HG03469 (cell line): ENCODE measurements around the gene GALNT9.
"Not testable (repeated sequence)": the region's sequence is repeated elsewhere in the genome, so short reads cannot be mapped to it uniquely, and the experiment has no call there.

Experiments used
- ATAC-seq: cut with Tn5 transposase; IDR thresholded peaks from one replicate; pipeline ENCODE4 v1.9.1; 2021; ENCODE audit warnings: mild to moderate bottlenecking, moderate library complexity, moderate number of reproducible peaks; ENCODE audit not compliant: unreplicated experiment

The GALNT9 gene

DNA sequence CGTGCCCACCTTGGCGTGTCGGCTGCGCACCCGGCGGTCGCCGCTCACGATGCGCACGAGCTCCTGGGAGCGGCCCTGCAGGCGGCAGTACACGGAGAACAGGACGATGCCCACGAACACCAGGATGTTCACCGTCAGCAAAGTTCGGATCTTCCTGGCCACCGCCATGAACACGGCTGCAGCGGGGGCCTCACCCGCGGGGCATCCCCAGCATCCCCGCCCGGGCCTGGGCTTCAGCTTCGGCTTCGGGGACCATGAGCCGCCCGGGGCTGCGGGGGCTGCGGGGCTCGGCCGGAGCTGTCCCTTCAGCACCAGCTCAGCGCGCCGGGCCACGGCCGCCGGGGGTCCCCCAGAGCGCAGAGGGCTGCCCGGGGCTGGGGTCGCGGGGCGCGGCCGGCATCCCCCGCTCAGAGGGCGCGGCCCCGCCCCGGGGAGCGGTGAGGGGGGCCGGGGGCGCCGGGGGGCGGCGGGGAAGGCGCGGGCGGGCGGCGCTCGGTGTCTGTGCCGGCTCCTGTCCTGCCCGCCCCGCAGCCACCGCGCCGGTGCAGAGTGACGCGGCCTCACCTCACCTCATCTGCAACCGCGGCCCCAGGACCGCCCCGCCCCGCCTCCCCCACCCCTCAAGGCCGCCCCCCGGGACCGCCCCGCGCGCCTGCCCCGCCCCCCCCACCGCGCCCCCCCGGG, at the start of gene GALNT9:
Gene GALNT9, minus strand, starts transcription at position 554 of the 684 bp plus-strand sequence. Its CDS starts 386 bp downstream, at position 168.
- ATAC-seq: no peak

DNA sequence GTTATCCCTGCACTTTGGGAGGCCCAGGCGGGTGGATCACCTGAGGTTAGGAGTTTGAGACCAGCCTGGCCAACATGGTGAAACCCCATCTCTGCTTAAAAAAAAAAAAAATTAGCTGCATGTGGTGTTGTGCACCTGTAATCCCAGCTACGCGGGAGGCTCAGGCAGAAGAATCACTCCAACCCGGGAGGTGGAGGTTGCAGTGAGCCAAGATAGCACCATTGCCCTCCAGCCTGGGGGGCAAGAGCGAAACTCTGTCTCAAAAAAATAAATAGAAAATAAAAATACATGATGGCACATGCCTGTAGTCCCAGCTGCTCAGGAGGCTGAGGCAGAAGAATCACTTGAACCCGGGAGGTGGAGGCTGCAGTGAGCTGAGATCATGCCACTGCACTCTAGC, 49.7 kb upstream of the GALNT9 start:
- not testable (repeated sequence) for ATAC-seq

DNA sequence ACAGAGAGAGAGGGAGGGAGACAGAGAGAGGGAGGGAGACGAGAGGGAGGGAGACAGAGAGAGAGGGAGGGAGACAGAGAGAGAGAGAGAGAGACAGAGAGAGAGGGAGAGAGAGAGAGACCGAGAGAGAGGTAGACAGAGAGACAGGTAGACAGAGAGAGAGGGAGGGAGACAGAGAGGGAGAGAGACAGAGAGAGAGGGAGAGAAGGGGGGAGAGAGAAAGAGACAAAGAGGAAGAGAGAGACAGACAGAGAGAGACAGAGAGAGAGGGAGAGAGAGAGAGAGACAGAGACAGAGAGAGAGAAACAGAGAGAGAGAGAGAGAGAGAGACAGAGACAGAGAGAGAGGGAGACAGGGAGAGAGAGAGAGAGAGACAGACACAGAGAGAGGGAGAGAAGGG, 47.8 kb upstream of the GALNT9 start:
- ATAC-seq: no peak

DNA sequence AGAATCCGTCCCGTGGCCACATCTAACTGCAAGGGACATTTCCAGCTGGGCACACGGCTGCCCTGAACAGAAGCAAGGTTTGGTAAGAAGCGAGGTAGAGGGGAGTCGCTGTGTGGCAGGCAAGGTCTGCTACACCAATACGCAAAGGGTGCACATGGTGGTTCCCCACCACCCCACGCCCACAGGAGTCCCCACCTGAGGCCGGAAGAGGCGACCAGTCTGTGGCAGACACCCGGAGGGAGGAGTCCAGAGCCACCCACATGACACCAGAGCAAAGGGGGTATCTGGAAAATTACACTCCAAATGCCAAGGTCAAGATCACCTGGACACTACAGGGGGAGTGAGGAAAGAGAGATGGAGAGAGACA, 47.1 kb upstream of the GALNT9 start:
- ATAC-seq: no peak

DNA sequence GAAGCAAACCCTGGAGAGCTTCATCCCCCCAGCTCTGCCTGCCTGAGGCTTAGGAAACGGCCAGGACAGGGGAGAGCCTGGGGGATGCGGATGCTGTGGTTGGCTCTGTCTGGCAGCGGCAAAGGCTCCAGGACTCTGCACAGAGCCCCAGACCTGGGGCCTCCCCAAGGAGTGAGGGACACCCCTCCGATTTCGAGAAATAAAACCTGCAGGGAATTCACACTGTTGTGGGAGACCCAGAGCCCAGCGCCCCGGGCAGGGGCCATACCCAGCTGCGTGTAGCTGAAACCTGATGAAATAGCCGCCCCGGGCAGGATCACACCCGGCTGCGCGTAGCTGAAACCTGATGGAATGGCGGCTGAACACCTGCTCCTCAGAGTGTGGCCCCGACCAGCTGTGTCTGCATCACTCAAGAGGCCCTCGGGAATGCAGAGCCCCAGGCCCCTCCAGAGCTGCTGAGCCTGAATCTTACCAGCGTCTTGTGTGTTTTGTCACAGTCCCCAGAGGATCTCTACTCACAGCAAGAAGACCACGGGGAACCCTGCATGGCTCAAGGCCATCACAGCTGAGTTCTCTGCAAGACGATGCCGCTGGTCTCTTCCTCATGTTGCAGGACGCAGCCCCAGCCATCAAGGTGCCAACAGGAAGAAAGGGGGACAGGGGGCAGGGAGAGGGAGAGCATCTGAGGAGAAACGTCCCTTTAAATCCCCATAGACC, 46.5 kb upstream of the GALNT9 start:
- no peak for ATAC-seq

DNA sequence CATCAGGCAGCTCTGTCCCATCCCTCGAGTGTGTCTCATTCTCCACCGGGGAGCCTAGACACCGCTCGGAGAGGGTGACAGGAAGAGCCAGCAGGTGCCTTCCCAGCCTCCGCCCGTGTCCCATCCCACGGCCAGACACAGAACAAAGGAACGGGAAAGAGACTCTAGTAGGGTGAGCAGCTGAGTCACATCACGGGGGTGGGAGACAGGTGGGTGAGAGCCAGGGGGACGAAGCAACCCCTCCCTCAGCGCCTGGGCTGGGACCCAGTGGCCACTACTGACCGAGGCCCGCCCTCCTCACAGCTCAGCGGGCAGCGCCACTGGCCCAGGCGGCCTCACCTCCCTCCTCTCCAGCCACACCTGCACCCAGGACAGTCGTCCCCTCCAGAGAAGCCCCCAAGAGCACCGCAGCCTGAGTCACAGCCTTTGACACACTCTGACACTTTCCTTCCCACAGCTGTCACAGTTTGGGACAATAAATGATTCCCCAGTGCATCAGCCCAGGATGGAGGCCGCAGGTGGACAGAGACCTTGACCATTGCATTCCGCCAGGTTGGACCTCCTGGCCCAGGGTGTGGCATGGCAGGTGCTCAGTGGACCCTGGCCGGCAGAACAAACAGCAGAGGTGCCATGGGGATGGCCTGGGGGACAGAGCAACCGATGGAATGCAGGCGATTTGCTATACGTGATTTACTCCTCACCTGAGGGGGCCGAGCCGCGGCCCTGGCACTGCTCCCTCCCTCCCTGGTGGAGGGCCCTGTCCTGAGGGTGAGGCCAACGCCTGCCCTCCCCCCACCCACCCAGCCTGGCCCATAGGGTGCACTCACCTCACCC, 45.4 kb upstream of the GALNT9 start:
- ATAC-seq: no peak

DNA sequence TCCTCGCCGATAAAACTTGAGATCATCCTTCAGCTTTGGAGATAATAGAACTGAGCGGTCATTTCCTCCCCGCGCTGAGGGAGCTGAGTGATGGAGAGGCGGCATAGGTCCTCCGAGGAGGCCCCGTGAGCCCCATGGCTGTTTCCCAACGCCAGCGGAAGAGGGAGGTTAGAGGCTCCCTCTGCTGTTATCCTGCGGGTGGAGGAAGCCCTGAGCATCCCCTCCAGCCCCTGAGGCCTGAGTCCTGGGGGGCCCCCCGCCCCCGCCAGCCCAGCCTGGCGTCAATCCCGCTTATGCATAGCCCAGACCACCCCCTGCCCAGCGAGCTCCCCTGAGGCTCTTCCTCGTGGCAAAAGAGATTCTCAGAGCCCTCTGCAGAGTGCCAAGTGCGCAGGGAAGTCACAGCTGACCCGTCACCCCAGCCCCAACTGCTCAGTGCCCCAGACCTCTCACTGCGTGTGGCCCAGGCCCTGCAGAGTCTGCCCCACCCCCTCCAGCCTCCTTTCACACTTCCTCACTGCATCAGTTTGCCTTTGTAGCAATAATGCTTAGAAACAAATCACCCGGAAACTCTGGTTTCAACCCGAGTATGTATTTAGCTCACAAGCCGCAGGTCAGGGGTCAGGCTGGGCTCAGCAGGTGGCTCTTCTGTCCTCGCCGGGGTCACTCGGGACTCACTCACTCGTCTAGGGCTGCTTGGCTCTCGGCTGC, 44.7 kb upstream of the GALNT9 start:
- no peak for ATAC-seq

DNA sequence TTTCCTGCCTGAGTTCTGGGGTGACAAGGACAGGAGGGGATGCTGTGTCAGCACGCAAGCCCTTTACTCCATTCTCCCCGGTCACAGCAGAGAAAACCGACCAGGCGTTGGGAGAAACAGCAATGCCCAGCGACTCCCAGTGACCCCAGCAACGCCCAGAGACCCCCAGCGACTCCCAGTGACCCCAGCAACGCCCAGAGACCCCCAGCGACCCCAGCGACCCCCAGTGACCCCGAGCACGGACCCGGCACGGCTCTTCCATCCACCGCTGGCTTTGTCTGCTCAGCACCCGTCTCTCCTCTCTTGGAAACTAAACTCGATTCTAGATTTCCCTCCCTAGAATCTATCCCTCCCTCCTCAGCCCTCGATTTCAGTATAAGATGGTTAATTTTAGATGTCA, 38.5 kb upstream of the GALNT9 start:
- no peak for ATAC-seq

DNA sequence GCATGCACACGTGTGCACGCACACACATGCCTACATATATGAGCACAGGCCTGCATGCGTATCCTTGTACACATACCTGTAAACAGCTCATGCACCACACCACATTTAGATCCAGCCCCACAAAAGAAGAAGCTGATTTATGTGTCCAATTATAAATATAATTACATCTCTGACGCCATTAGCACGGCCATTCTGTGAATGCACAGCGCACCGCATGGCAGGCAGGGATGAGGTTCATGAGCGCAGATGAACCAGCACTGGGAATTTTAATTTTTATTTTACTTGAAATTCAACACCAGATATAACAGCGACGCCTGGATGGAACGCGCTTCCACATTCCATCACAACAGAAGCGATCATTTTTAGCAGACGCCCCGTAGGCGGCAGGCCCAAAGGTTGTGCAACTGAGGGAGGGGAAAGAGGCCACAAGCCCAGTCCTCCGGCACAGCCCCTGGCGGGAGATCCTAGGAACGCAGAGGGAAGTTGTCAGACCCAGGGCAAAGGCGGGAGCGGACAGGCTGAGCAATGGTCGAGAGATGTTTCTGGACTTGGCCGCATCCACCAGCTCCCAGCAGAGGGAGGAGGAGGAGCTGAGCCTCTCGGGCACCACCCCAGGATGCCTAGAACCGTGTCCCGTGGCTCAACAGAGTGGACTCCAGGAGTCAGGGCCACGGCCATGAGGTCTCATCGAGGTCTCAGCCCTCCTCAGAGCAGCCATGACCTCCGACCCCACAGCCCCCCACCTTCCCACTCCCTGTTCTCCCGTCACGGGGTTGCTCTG, 37.9 kb upstream of the GALNT9 start:
- no peak for ATAC-seq

DNA sequence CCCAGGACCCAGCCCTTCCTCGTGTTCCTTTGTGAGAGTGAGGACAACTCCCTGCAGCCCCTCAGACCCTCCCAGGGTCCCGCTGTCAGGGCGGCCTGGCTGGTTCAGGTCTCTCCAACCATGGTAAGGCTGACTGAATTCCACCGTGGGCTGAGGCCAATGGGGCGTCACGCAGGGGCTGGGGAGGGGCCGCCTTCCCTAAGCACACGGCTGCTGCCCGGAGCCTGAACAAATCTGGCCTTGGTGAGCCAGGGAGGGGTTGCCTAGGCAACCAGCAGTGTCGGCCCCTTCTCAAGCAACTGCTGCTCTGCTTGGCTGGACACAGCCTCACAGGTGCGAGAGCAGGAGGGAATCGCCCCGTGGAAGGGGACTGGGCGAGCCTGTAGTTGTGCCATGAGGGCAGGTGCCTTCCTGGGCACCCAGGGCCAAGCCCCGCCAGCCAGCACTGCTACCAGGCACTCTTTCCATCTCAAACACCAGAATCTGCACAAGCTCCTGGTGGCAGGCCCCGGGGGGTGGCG, 37.0 kb upstream of the GALNT9 start:
- no peak for ATAC-seq

DNA sequence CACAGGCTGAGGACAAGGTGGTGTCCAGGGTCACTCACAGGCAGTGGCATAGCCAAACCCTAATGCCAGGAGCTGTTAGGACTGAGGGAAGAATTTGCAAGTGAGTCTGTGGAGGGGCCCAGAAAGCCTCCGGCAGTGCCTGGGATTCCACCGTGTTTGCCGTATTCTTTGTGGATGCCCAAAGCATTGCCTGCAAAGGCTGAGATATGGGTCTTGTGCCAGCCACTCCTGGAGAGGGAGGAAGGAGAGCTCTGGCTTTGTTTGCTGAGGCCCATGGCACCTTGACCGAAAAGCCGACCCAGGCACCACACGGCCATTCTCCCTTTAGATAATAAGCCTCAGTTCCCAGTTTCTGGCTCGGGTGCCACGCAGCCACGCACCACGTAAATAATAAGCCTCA, 35.8 kb upstream of the GALNT9 start:
- no peak for ATAC-seq

DNA sequence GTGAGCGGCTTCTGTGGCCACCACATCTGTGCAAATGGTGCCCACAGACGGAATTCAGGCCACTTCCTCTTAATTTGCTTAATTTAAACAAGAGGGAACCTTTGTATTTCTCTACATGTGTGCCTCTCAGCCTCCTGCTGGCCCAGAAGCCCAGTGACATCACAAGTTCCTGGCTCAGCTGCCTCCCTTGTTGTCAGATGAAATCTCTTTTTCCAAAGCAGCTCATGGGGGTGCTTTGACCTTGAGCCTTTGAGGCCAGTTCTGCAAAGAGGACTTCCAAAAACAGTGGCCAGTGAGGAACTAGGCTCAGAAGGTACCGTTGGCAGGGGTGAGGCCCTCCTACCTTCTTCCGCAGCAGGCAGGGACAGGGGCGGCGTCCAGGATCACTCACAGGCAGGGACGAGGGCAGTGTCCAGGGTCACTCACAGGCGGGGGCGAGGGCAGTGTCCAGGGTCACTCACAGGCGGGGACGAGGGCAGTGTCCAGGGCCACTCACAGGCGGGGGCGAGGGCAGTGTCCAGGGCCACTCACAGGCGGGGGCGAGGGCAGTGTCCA, 35.0 kb upstream of the GALNT9 start:
- no peak for ATAC-seq

DNA sequence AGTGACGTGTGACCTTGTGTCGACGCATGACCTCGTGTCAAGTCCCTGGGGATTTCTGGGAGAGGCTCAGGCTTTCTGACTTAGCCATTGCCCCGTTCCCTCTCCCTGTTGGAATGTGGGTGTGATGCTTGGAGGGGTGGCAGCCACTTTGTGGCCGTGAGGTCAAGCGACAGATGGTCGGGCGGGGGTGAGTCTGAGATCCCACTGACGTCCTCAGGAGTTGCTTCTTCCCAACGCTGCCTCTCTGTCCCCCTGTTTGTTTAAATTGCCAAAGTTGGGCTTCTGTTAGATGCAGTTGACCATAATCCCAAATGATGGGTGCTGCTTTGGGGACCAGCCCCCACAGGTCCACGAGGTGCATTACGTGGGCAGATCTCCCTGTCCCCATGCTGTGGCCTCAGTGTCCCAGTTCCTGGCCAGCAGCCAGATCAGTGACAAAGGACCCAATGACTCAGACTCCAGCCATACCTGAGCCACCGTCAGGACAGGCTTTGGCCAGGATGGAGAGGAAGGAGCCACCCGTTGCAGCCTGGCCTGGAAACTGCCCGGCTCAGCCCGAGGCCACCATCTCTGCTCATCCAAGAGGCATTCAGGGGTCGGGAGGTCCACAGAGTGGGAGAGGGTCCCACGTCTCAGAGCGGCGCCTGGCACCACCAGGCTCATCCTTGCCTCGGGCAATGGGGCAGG, 34.4 kb upstream of the GALNT9 start:
- no peak for ATAC-seq

DNA sequence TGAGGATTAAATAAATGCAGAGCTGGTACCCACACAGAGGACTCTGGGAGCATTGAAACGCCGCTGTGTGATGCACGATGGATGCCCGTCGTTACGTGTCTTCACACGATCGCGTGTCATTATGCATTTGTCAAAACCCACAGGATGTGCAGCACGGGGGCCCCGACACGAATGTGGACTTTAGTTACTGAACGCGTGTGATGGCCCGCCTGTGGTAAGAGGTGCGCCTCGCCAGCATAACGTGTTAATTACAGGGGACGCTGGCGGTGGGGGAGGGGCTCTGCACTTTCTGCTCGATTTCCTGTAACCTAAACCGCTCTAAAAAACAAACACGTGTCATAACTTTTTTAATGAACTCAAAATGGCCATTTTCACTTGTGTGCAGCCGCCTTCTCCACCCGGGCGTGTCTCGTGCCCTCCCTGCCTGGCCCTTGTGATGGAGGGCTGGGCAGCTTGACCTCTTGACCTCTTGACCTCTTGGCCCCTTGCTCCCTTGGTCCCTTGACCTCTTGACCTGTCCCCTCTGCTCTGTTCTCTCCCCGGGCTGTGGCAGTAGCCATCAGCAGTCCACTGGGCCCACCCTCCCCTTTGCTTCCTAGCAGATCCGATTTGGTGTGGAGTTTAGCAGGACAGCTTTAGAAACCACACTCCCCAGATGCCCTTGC, 33.7 kb upstream of the GALNT9 start:
- no peak for ATAC-seq

DNA sequence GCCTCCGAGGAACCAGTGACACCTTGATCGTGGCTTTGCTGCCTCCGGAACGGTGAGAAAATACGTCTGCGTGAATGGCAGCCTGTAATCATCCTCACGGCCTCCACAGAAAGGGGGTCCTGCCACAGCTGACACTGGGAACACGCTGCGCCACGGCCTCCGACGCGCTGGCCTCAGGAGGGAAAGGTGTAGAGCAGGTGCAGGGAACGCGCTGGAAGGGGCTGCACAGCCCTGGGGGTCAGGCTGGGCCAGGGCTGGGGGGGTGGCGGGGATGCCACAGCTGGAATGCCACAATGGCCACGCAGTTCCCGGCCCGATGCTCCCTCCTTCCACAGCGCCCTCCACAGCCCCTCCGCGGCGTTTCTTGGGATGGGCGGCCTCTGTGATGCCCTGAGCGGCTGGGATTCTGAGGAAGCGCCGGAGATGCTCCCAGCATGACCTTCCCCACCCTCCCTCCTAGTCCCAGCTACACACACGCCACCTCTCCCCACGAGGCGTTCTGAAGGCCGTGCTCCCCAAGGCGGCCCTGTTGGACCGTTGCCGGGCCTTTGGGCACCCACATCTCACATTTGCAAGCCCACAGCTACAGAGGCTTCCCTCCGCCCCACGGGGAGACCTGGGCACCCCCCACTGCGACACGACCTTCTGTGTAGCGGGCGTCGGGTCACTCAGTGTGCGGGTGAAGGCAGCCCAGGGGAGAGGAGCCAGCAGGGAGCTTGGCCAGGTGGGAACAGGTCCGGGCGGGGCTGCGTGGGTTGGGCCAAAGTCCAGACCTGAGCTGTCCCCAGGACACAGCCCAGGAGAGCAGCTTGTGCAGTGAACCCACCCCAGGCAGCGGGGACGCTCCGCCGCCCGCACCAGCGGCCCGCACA, 31.8 kb upstream of the GALNT9 start:
- ATAC-seq: no peak

DNA sequence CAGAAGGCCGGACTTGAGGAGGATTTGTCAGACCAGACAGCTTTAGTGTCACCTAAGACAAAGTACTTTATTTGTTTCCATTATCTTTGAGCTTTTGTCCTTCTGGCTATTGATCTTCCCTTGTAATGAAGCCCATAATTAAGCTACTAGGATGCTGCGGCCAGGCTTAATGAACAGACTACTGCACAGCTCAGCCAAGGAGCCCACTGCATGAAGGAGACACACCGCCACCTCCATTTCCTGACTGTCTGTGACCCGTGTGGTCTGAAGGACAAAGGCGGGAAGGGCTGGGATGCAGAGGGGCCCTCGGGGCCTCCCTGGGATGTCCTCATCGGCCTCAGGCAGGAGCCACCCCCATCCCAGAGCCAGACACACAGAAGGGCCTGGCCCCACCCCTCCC, 31.0 kb upstream of the GALNT9 start:
- ATAC-seq: no peak

DNA sequence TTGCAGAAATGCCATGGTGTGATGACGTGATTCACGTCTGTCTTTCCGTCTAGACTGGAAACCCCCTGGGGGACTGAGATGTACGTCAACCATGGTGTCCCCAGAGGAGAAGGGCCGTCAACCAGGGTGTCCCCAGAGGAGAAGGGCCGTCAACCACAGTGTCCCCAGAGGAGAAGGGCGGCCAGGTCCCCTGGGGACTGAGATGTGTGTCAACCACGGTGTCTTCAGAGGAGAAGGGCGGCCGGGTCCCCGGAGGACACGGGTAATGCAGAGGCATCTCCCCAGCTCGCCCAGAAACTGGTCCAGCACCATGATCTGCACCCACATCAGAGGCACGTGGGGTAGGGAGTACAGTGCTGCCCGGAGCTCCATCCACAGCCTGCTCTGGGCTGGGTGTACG, 30.6 kb upstream of the GALNT9 start:
- no peak for ATAC-seq

DNA sequence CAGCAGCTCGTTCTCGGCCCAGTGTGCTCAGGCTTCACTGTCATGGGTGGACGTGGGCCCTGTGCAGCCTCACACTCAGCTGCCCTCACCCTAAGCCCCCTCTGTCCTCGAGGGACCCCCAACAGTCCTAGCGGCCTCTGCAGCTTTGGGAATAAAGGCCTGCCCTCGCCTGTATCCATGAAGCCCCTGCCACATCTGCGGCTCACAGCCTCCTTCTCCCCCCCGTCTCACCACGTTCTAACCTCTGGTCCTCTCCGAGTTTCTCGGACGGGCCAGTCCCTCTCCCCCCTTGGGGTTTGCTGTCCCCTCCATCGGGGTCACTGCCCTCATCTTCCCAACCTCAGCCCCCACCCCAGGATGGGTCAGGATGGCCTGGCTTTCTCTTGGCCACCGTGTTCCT, 30.2 kb upstream of the GALNT9 start:
- ATAC-seq: no peak
